Fibroblast of skin of abdomen (primary cell): ENCODE measurements around the gene PLD5.
"Not testable (repeated sequence)": the region's sequence is repeated elsewhere in the genome, so short reads cannot be mapped to it uniquely, and the experiment has no call there.

Experiments used
- DNase-seq: peaks from one replicate; pipeline ENCODE4 v3.0.0-alpha.2; 2013

Gene PLD5

GRCh38 chr1:242416657-242417056 is 107.8 kb downstream of the PLD5 start:
- DNase-seq, result no peak

- DNase-seq, result no peak
Measured at GRCh38 chr1:242412921-242413320, 111.6 kb downstream of the PLD5 start.

DNA sequence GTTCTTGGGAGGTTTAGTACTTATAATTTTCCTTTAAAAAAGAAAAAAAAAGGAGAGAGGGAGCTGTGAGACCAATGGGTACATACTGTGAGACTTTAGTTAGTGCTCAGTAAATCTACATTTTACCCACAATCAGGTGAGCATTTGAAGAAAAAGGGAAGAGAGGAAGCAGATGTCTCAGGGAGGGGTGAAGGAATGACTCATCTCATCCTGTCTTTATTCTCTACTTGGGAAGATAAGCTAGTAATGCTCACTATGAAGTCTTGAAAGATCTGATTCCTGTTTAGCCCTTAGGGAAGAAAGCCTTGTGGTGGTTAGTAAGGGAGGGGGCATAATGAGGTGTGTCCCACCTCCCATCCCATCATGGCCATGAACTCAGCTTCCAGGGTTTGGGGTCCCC is 112.6 kb downstream of the PLD5 start:
- no peak for DNase-seq

DNA sequence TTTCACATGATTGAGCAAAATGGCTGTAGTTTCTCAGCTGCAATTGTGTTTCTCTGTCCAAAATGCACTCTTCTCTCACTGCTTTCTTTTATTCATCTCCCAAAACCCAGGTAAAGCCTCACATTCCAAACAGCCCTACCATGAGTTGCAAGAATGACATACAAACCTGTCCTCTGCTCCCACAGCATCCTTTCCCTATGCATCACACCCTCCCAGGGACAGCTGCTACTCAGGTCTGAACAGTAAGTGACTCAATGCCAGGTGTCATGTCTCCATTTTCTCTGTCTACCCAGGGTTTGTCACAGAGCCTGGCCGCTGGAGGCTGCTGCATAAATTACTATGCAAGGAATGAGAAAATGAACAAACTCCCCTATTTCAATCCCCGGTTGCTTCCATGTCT is 118.5 kb downstream of the PLD5 start:
- DNase-seq, result no peak

- DNase-seq, result no peak
Measured at GRCh38 chr1:242404296-242404695, 120.2 kb downstream of the PLD5 start.

DNA sequence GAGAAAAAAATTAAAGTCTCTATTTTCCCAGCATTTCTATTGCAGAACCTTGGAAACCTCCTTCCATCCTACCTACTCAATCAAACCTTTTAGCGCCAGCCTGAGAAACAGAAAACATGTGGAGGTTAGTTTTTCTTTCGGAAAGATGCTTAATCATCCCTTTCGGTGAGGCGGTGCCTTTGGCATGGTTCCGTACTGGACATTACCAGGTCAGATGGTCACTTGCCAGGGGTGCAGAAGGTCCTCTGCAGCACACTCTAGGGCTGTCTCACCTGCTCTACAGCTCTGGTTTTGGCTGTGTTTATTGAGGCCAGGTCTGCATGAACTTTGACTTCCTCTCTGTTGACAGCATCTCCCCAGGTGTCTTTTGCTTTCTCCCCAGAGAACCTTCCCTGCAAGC is 121.5 kb downstream of the PLD5 start:
- no peak for DNase-seq

DNA sequence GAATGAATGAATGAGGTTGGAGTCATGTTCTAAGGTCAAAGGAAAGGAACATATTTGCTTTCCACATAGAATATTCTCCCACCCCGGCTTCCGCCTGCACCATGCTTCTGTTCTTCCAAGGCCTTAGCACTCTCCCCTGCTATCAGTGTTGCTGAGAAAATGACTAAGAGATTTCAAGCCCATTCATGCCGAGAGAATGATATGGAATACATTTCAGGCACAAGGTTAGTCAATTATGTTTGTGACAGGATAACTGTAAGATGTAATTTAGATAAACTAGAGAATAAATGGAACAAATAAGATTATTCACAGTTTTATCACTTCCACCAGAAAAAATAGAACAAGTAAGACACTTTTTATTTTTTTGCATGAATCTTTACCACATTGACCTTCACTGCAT is 122.6 kb downstream of the PLD5 start:
- no peak for DNase-seq

DNA sequence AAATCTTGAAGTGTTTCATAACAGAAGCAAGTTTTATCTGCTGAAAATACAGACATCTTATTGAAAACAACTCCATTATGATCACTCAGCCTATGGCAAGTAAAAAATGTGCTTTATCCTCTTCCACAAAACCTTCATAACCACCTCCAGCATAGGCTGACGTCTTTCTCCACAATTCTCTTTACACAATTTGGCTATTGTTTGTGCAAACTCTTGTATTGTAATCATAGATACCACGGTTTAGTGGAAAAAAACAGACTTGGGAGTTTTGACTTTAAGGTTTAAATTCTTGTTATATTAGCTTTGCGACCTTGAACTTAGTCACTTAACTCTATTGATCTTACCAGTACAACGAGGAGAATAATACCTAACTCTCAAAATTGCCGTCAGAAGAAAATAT is 126.1 kb downstream of the PLD5 start:
- no peak for DNase-seq

DNA sequence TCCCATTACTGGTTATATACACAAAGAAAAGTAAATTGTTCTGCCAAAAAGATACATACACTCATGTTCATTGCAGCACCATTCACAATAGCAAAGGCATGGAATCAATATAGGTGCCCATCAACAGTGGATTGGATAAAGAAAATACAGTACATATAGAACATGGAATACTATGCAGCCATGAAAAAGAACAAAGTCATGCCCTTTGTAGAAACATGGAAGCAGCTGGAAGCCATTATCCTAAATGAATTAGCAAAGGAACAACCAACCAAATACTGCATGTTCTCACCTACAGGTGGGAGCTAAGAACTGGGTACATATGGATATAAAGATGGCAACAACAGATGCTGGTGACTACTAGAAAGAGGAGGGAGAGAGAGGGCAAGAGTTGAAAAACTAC is 132.6 kb downstream of the PLD5 start:
- DNase-seq, result no peak

DNA sequence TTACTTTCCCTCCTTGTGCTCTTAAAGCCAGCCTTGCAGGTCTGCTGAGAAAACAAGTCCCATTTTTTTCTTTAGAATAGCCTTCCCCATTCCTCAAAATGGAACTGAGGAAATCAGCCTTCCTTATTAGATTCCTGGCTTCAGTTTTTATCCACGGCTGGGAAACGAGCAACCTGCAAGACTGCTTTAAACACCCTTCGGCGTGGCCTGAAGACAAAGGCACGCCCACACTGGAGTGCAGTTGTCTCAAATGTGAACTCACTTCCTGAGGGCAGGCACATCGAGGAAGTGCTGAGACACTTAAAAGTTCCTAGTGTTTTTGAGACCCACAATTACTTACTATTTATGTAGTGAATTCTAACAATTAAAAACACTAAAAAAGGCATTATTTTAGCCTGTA is 148.4 kb downstream of the PLD5 start:
- DNase-seq, result not testable (repeated sequence)

DNA sequence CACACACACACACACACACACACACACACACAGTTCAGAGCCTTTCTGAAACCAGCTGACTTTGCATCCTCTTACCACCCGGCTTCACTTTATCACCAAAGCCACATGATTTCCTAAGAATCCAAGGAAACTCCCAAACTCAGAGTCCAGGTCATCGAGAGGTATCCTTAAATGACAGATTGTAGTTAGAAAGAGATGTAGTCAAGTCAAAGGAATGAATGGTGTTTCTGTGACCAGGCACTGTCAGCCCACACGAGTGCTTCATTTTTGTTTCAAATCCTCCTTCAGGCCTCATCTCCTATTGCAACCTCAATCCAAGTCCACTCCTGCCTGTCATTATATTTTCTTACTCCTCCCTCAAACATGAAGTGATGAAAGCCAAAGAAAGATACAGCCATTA is 174.1 kb downstream of the PLD5 start:
- DNase-seq, result peak; percentile 72

DNA sequence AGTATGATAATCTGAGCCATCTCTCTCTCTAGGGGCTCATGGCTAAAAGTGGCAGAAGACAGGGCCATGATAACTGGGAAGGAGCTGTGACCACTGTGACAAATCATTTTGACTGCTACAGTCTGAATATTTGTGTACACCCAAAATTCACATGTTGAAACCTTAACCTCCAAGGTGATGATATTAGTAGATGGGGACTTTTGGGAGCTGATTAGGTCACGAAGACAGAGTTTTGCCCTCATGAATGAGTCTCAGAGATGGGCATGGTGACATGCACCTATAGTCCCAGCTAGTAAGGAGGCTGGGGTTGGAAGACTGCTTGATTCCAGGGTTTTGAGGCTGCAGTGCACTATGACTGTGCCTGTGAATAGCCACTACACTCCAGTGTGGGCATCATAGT is 174.9 kb downstream of the PLD5 start:
- DNase-seq, result no peak

- DNase-seq, result not testable (repeated sequence)
Measured at GRCh38 chr1:242330865-242331264, 193.6 kb downstream of the PLD5 start.

DNA sequence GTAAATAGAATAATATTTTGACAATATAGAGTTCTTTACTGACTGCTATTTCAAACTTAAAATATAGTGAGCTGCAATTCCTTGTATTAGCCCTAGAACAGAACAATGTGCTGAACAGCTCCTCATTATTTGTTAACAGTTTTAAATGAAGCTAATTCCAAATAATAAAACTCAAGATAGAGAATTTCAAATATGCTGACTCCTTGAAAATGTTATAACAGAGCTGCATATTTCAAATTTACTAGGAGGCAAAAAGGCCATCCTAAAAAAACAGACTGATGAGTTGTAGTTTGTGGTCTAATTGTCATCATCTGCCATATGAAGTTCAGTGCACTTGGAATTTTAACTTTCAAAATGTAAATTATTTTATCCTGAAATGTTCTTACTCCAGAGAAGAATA is 197.1 kb downstream of the PLD5 start:
- DNase-seq, result not testable (repeated sequence)

DNA sequence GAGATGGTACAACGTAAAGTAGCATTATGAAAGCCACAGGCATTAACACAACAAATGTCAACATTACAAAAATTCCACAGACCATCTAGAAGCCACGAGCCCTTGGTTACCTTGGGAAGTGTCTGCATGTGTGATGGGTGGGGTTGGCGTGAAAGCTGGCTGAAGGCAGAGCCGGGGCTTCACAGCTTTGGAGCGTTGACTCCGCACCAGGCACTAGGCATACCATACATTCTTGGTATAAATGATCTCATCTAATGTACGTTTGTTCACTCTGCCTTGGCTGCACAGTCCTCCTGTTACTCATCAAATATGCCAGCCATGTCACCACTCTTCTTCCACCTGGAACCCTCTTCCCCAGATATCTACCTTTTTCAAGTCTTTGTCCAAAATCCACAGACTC is 202.5 kb downstream of the PLD5 start:
- DNase-seq, result peak; percentile 39

- DNase-seq, result no peak
Measured at GRCh38 chr1:242318140-242318539, 206.4 kb downstream of the PLD5 start.

DNA sequence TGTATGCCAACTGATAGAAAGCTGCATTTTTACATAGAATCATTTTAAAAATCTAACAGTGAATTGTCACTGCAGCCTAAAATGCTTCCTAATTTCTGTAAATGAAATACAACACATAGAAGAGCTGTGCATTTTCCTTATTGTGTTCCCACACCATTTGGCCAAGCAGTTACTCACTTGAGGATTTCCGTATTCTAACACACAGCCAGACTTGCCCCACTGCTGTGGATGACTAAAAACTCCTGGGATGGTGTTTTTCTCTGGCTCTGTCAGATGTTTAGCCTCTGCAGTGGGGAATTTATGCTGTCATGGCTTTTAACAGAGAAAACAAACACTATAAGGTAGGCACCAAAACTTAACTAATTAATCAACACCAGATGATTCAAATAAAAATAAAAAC is 209.6 kb downstream of the PLD5 start:
- not testable (repeated sequence) for DNase-seq

DNA sequence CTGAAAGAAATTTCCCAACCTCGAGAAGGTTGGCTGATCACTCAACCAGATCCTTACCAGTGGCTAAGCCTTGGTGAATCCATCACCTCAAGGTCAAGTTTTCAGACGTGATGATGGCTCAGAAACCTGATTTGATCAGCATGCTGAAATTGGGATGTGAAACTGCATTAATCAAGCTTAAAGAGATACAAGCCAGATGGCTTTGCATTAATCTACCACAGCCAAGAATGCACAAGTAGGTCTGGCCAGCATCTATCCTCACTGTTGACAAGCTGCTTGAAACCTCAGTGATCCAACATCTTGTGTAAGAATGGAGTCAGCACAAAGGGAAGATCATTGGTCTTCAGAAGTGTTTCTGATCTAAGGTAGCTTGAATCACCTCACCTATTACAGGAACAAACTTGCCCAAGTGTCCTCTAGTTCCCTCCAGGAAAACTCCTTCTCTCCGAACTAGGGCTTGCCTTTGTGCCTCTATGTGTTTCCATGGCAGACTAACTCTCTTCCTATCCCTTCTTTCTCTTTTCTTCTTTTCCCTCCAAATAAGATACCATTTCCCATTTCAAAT is 210.3 kb downstream of the PLD5 start:
- DNase-seq, result not testable (repeated sequence)

GRCh38 chr1:242308681-242309080 is 215.8 kb downstream of the PLD5 start:
- DNase-seq, result not testable (repeated sequence)

DNA sequence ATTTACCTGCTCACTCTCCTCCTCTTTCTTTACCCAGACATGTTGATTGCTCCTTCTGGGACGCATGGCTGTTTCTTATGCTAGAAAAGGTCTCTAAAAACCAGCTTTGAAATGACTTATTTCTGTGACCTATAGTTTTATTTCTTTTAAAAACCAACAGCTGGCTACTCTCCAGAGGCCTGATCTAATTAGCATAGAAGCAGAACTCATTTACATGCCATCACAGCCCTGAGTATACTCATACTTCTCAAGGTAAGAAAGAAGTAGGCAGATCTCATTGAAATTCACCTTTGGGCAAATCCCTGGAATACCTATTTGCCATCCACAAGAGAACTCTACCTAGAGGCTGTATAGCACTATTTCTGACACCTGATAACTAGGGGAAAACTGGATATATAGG is 230.7 kb downstream of the PLD5 start:
- DNase-seq, result not testable (repeated sequence)

- not testable (repeated sequence) for DNase-seq
Measured at GRCh38 chr1:242288067-242288466, 236.4 kb downstream of the PLD5 start.

GRCh38 chr1:242282758-242283485 is 241.6 kb downstream of the PLD5 start:
- not testable (repeated sequence) for DNase-seq

DNA sequence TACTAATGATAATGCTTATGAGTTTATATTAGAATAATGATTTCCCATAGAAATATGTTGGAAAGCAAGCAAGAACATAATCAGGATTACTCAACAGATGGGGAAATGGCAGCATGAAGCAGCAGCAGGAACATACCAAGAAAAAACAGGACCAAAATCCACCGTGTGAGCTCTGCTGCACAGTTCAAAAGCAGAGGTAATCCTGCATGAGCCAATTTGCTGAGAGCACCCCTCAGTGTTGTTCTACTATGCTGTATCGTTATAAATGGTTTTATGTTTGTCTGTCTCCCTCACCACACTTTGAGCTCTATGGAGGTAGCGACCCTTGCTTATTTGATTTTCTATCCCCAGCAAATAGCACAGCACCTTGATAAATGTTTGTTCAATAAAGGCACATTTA is 246.1 kb downstream of the PLD5 start:
- not testable (repeated sequence) for DNase-seq

- not testable (repeated sequence) for DNase-seq
Measured at GRCh38 chr1:242276769-242277168, 247.7 kb downstream of the PLD5 start.

- not testable (repeated sequence) for DNase-seq
Measured at GRCh38 chr1:242267004-242267403, 257.5 kb downstream of the PLD5 start.
